A673 (cell line): ENCODE results near the gene HERC3.

Experiments used
- EZH2 ChIP-seq: fragments of 200-600 bp; sonication (generic); IDR thresholded peaks from 2 replicates; pipeline ENCODE4 v1.6.1; 2017; ENCODE audit warnings: borderline replicate concordance, low read depth, mild to moderate bottlenecking, mixed read lengths, antibody characterized with exemption, low read length; ENCODE audit not compliant: poor library complexity, severe bottlenecking
- TF ChIP-seq, protein P1 (sequence below): fragments of 300-800, 200-600 bp; sonication (generic); conservative IDR thresholded peaks from 2 replicates; pipeline ENCODE4 v1.5.1; 2017; ENCODE audit warnings: low read depth, mild to moderate bottlenecking, antibody characterized with exemption, low read length, moderate library complexity, mixed read lengths

DNA sequence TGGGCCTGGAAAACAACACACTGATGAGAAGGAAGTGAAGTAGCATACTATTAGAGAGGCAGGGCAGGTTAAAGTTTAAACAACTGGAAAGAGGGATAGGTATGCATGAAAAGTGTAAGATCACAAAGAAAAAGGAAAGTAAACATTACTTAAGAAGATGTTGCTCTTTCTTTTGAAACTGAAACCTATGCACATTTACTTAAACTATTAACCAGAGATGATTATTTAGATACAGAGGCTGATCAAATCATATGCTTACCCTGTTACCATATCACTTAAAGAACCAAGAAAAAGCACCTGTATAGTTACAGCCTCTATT, 67.6 kb downstream of the HERC3 start:
- TF ChIP-seq, protein P1, sequence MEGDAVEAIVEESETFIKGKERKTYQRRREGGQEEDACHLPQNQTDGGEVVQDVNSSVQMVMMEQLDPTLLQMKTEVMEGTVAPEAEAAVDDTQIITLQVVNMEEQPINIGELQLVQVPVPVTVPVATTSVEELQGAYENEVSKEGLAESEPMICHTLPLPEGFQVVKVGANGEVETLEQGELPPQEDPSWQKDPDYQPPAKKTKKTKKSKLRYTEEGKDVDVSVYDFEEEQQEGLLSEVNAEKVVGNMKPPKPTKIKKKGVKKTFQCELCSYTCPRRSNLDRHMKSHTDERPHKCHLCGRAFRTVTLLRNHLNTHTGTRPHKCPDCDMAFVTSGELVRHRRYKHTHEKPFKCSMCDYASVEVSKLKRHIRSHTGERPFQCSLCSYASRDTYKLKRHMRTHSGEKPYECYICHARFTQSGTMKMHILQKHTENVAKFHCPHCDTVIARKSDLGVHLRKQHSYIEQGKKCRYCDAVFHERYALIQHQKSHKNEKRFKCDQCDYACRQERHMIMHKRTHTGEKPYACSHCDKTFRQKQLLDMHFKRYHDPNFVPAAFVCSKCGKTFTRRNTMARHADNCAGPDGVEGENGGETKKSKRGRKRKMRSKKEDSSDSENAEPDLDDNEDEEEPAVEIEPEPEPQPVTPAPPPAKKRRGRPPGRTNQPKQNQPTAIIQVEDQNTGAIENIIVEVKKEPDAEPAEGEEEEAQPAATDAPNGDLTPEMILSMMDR: no peak
- no peak for TF ChIP-seq EZH2
